ENCODE data around the gene RGSL1. TPM values are rescaled to one million over a fixed set of nuclear protein-coding genes. Genes with fewer than 3 reads are reported as not detected.
A peak's percentile ranks its signal among the peaks of the same experiment; 100 is the strongest.

RGSL1 gene
- total RNA-seq, 4 donors from 2014 or later: 0.42 to 0.61 TPM; not detected in 2

- 81 to 90% methylated on average over 6 of the region's 6 CpGs for WGBS, 2 donors
- Histone ChIP-seq H3K27me3 (no peaks in the 10 kb centered on the region), H3K36me3 (peaks cover 0 to 17% (median 0%) of the 10 kb centered on the region in 3 donors), H3K27ac (no peak overlapping the region), H3K9me3 (no peaks in the 10 kb centered on the region), H3K4me1 (peaks cover 0 to 25% (median 0%) of the 10 kb centered on the region in 3 donors), H3K4me3 (no peak overlapping the region)
- DNase-seq: no peak
- intact Hi-C loops (cut with DNase I): no loop called here
- TF ChIP-seq, protein P1, sequence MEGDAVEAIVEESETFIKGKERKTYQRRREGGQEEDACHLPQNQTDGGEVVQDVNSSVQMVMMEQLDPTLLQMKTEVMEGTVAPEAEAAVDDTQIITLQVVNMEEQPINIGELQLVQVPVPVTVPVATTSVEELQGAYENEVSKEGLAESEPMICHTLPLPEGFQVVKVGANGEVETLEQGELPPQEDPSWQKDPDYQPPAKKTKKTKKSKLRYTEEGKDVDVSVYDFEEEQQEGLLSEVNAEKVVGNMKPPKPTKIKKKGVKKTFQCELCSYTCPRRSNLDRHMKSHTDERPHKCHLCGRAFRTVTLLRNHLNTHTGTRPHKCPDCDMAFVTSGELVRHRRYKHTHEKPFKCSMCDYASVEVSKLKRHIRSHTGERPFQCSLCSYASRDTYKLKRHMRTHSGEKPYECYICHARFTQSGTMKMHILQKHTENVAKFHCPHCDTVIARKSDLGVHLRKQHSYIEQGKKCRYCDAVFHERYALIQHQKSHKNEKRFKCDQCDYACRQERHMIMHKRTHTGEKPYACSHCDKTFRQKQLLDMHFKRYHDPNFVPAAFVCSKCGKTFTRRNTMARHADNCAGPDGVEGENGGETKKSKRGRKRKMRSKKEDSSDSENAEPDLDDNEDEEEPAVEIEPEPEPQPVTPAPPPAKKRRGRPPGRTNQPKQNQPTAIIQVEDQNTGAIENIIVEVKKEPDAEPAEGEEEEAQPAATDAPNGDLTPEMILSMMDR (IDR thresholded peaks at IDR 0.05): no peak
- no peak for TF ChIP-seq POLR2A (IDR thresholded peaks at IDR 0.05)
Observed at GRCh38 chr1:182569939-182570610, 120.1 kb downstream of the RGSL1 start.

GRCh38 chr1:182570611-182570970 is 120.6 kb downstream of the RGSL1 start:
- DNase-seq: no peak
- 58 to 62% methylated on average over 2 of the region's 2 CpGs for WGBS, 2 donors
- Histone ChIP-seq H3K4me3 (no peak overlapping the region), H3K27me3 (no peaks in the 10 kb centered on the region), H3K36me3 (peaks cover 0 to 22% (median 0%) of the 10 kb centered on the region in 3 donors), H3K27ac (no peak overlapping the region), H3K9me3 (no peaks in the 10 kb centered on the region), H3K4me1 (peaks cover 0 to 30% (median 0%) of the 10 kb centered on the region in 3 donors)
- intact Hi-C loops (cut with DNase I): no loop called here
- TF ChIP-seq, protein P1 (IDR thresholded peaks at IDR 0.05): no peak
- no peak for TF ChIP-seq POLR2A (IDR thresholded peaks at IDR 0.05)

GRCh38 chr1:182574156-182574555 is 124.2 kb downstream of the RGSL1 start:
- TF ChIP-seq POLR2A (IDR thresholded peaks at IDR 0.05): no peak
- TF ChIP-seq, protein P1 (IDR thresholded peaks at IDR 0.05): no peak
- H3K36me3 ChIP-seq: peaks cover 0 to 48% (median 0%) of the 10 kb centered on the region in 3 donors
- H3K27ac ChIP-seq: no peak overlapping the region
- no peak overlapping the region for H3K4me3 ChIP-seq
- 82 to 92% methylated on average over 4 of the region's 4 CpGs for WGBS, 2 donors
- intact Hi-C loops (cut with DNase I): no loop called here
- no peaks in the 10 kb centered on the region for H3K9me3 ChIP-seq
- no peaks in the 10 kb centered on the region for H3K27me3 ChIP-seq
- H3K4me1 ChIP-seq: peaks cover 0 to 34% (median 0%) of the 10 kb centered on the region in 3 donors
- no peak for DNase-seq

GRCh38 chr1:182575540-182576149 is 125.7 kb downstream of the RGSL1 start:
- H3K36me3 ChIP-seq: peaks cover 0 to 63% (median 6%) of the 10 kb centered on the region in 3 donors
- no peaks in the 10 kb centered on the region for H3K9me3 ChIP-seq
- TF ChIP-seq, protein P1 (IDR thresholded peaks at IDR 0.05): no peak
- no peak for TF ChIP-seq POLR2A (IDR thresholded peaks at IDR 0.05)
- 67 to 74% methylated on average over 3 of the region's 3 CpGs for WGBS, 2 donors
- no peaks in the 10 kb centered on the region for H3K27me3 ChIP-seq
- H3K4me3 ChIP-seq: no peak overlapping the region
- DNase-seq: no peak
- H3K27ac ChIP-seq: peak overlapping the region in 3 of 4 donors; percentile 8 to 38 (median 20)
- intact Hi-C loops (cut with DNase I): no loop called here
- peaks cover 0 to 19% (median 0%) of the 10 kb centered on the region in 3 donors for H3K4me1 ChIP-seq

DNA sequence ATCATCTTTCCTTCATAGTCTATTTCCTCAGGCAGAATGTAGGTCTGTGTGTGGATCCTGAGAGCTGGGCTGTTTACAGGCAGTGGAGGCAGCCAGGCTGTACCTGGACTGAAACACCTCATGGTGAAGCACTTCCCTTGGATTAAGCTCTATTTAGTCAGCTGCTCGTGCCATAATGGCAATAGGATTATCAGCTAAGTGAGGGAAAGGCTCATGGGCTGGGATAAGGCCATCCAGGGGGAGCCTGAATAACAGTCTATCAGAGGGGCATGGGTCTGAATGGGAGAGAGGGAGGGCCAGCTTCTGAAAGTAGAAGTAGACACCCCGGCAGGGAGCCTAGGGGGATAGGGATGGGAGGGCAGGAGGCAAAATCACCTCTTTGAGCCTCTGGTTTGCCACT is 130.8 kb downstream of the RGSL1 start:
- Histone ChIP-seq H3K36me3 (peaks cover 0 to 73% (median 10%) of the 10 kb centered on the region in 3 donors), H3K9me3 (no peaks in the 10 kb centered on the region), H3K27ac (no peak overlapping the region), H3K4me3 (no peak overlapping the region), H3K27me3 (no peaks in the 10 kb centered on the region), H3K4me1 (peaks cover 0 to 28% (median 3%) of the 10 kb centered on the region in 3 donors)
- 80 to 88% methylated on average over 2 of the region's 2 CpGs for WGBS, 2 donors
- intact Hi-C loops (cut with DNase I): no loop called here
- DNase-seq: no peak
- TF ChIP-seq POLR2A (IDR thresholded peaks at IDR 0.05): no peak
- TF ChIP-seq, protein P1 (IDR thresholded peaks at IDR 0.05): no peak
